OCI-LY3 (cell line): Measurements from ENCODE around the gene EXO1.
A peak's percentile ranks its signal among the peaks of the same experiment; 100 is the strongest.

Experiments
- H2AFZ ChIP-seq: fragments of 200-600, 300-600 bp; shearing (Covaris generic); 2 replicates; pipeline ENCODE4 v1.6.0; 2014; ENCODE audit warnings: antibody characterized with exemption, low read depth, low read length
- H3K27ac ChIP-seq: fragments of 200-600, 300-600 bp; sonication (generic); 2 replicates; pipeline ENCODE4 v1.5.1; 2014; ENCODE audit warnings: mild to moderate bottlenecking, low read length, moderate library complexity, mixed read lengths
- H3K27me3 ChIP-seq: fragments of 200-600, 300-600 bp; sonication (generic); 2 replicates; pipeline ENCODE4 v1.6.1; 2014; ENCODE audit warnings: low read depth, low read length, mixed read lengths
- H3K36me3 ChIP-seq: fragments of 200-600, 300-600 bp; sonication (generic); replicated peaks from 2 replicates; pipeline ENCODE3; 2014; ENCODE audit warnings: low read depth, low read length, mixed read lengths
- H3K4me1 ChIP-seq: fragments of 300-600, 200-600 bp; sonication (generic); 2 replicates; pipeline ENCODE4 v1.6.1; 2014; ENCODE audit warnings: low read length, mixed read lengths
- H3K4me2 ChIP-seq: fragments of 200-600, 300-600 bp; sonication (generic); 2 replicates; pipeline ENCODE4 v1.6.1; 2014; ENCODE audit warnings: low read length, mixed read lengths
- H3K4me3 ChIP-seq: fragments of 300-600, 200-600 bp; sonication (generic); 2 replicates; pipeline ENCODE4 v1.5.1; 2014; ENCODE audit warnings: antibody characterized with exemption, mild to moderate bottlenecking, low read length, moderate library complexity
- H3K79me2 ChIP-seq: fragments of 300-600, 200-600 bp; shearing (Covaris generic); 2 replicates; pipeline ENCODE4 v1.6.1; 2014; ENCODE audit warnings: mild to moderate bottlenecking, low read length, mixed read lengths
- H3K9ac ChIP-seq: fragments of 300-600, 200-600 bp; shearing (Covaris generic); 2 replicates; pipeline ENCODE4 v1.6.0; 2014; ENCODE audit warnings: mild to moderate bottlenecking, low read length, moderate library complexity
- H3K9me3 ChIP-seq: fragments of 200-600, 300-600 bp; shearing (Covaris generic); 2 replicates; pipeline ENCODE4 v1.6.1; 2014; ENCODE audit warnings: low read length, mixed read lengths; ENCODE audit not compliant: insufficient read depth
- H4K20me1 ChIP-seq: fragments of 200-600, 300-600 bp; sonication (generic); 2 replicates; pipeline ENCODE4 v1.6.1; 2016; ENCODE audit warnings: low read length, mixed read lengths; ENCODE audit not compliant: insufficient read depth
- EZH2phosphoT487 ChIP-seq: fragments of 200-600 bp; shearing (Covaris generic); IDR thresholded peaks from 2 replicates; pipeline ENCODE4 v1.6.1; 2018; ENCODE audit warnings: antibody characterized with exemption, mixed run types, low read depth
- TF ChIP-seq, protein P1 (sequence below): fragments of 200-600, 300-600 bp; sonication (generic); IDR thresholded peaks from 2 replicates; pipeline ENCODE4 v1.5.1; 2014; ENCODE audit warnings: antibody characterized with exemption, low read length, low read depth

Gene EXO1

DNA sequence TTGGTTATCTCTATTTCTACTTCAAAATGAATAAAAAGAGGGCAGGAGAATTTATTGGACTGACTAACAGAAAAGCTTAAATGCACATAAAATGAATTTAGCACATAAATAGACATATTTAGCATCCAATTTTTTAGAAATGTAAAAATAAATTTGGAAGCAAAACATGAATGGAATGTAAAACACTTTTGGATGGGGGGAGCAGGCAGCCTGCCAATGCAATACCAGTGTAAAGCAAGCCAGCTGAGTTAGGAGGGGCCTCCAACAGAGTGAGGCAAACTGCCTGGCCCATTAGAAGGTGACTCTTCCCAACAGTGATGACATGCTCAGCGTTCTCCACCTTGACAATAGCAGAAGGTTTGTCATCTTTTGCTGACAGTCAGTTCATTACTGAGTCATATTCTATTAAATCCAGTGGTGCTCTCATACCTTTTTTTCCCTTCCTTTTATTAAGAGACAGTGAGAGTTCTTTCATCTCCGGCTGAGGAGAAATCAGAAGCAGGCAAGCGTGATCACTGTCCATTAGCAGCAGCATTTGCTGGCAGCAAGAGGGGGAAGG is 19.5 kb upstream of the EXO1 start:
- Histone ChIP-seq H2AFZ (no peak overlapping the region), H3K27me3 (peaks cover 13% of the 10 kb centered on the region), H3K4me2 (no peak overlapping the region)

DNA sequence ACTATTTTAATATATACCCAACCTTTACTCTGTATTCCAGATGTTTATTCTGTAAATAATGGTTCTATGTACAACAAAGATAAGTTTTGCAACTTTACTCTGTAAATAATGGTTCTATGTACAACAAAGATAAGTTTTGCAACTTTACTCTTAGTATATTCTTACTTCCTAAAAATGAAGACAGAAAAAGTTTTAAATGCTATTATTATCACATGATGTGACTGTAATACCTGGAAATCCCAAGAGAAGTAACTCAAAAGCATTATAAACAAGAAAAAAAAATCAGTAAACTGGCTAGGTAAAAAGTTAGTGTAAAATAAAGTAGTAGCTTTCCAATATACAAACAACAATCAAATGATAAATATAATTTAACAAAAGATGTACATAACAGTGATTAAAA is 18.5 kb upstream of the EXO1 start:
- no peak overlapping the region for H3K9ac ChIP-seq
- no peaks in the 10 kb centered on the region for H3K9me3 ChIP-seq
- H4K20me1 ChIP-seq = no peaks in the 10 kb centered on the region
- no peaks in the 10 kb centered on the region for H3K36me3 ChIP-seq
- H2AFZ ChIP-seq = no peak overlapping the region
- H3K27ac ChIP-seq = no peak overlapping the region
- no peak overlapping the region for H3K4me2 ChIP-seq
- peaks cover 19% of the 10 kb centered on the region for H3K27me3 ChIP-seq
- peaks cover 12% of the 10 kb centered on the region for H3K4me1 ChIP-seq
- TF ChIP-seq EZH2phosphoT487 = no peak
- TF ChIP-seq, protein P1, sequence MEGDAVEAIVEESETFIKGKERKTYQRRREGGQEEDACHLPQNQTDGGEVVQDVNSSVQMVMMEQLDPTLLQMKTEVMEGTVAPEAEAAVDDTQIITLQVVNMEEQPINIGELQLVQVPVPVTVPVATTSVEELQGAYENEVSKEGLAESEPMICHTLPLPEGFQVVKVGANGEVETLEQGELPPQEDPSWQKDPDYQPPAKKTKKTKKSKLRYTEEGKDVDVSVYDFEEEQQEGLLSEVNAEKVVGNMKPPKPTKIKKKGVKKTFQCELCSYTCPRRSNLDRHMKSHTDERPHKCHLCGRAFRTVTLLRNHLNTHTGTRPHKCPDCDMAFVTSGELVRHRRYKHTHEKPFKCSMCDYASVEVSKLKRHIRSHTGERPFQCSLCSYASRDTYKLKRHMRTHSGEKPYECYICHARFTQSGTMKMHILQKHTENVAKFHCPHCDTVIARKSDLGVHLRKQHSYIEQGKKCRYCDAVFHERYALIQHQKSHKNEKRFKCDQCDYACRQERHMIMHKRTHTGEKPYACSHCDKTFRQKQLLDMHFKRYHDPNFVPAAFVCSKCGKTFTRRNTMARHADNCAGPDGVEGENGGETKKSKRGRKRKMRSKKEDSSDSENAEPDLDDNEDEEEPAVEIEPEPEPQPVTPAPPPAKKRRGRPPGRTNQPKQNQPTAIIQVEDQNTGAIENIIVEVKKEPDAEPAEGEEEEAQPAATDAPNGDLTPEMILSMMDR = no peak
- H3K79me2 ChIP-seq = no peaks in the 10 kb centered on the region
- no peak overlapping the region for H3K4me3 ChIP-seq

More for the DNA sequence above, 19.5 kb upstream of the EXO1 start:
- TF ChIP-seq EZH2phosphoT487 = no peak
- TF ChIP-seq, protein P1 = no peak
- Histone ChIP-seq H3K4me1 (peaks cover 12% of the 10 kb centered on the region), H4K20me1 (no peaks in the 10 kb centered on the region), H3K36me3 (no peaks in the 10 kb centered on the region), H3K4me3 (no peak overlapping the region), H3K27ac (no peak overlapping the region), H3K9me3 (no peaks in the 10 kb centered on the region), H3K9ac (no peak overlapping the region), H3K79me2 (no peaks in the 10 kb centered on the region)

DNA sequence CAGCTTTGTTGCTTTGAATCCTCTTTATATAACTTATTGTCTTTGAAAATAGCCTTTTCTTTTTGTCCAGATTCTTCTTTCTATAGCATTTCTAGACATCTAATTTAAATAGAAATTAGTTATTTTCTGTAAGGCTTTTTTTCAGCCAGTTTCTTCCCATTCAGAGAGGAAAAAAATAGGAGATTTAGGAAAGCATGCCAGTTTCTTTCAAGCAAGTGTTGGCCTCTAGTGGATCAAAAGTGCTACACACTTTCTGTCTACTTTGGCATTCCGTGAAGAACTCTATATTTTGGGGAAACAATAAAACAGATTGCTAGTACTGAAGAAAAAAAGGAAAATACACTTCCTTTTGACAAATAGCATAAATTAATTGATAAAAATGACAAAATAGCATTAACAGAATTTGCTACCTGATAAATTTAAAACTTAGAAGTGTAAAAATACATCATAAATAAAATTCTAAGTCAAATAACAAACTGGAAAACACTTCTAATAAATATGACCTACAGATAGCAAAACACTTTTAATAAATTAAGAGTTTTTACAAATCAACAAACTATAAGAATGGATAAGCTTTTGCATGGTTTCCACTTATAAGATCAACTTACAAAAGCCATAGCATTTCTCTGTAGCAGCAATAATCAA is 13.1 kb upstream of the EXO1 start:
- no peak overlapping the region for H3K4me3 ChIP-seq
- no peaks in the 10 kb centered on the region for H3K79me2 ChIP-seq
- H3K4me2 ChIP-seq = no peak overlapping the region
- H4K20me1 ChIP-seq = no peaks in the 10 kb centered on the region
- H3K9ac ChIP-seq = no peak overlapping the region
- peaks cover 19% of the 10 kb centered on the region for H3K27me3 ChIP-seq
- no peaks in the 10 kb centered on the region for H3K9me3 ChIP-seq
- TF ChIP-seq EZH2phosphoT487 = no peak
- TF ChIP-seq, protein P1 = peak; percentile 91
- H3K4me1 ChIP-seq = peaks cover 17% of the 10 kb centered on the region
- H3K36me3 ChIP-seq = no peaks in the 10 kb centered on the region
- no peak overlapping the region for H2AFZ ChIP-seq
- no peak overlapping the region for H3K27ac ChIP-seq

DNA sequence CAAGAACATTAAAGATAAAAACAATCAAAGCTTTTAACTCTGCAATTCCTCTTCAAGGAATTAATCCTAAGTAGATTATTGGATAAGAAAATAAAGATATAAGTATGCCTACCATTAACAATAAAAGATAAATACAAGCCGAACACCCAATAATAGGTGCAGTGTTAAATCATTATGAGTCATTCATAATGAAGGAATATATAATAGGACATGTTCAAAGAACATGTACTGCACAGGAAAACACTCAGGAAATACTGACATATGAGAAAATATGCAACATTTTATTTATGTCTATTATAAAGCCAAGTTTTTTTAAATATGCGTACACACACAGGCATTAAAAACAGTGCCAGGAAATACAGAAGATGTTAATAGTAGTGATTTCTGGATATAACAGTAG is 11.1 kb upstream of the EXO1 start:
- no peak for TF ChIP-seq EZH2phosphoT487
- TF ChIP-seq, protein P1 = no peak
- Histone ChIP-seq H3K27ac (no peak overlapping the region), H3K4me2 (no peak overlapping the region), H3K27me3 (peaks cover 19% of the 10 kb centered on the region), H3K9me3 (no peaks in the 10 kb centered on the region), H3K36me3 (no peaks in the 10 kb centered on the region), H4K20me1 (no peaks in the 10 kb centered on the region), H3K9ac (no peak overlapping the region), H2AFZ (no peak overlapping the region), H3K4me1 (peaks cover 21% of the 10 kb centered on the region), H3K79me2 (no peaks in the 10 kb centered on the region), H3K4me3 (no peak overlapping the region)
